ENCODE measurements around the gene KIZ.

The KIZ gene

DNA sequence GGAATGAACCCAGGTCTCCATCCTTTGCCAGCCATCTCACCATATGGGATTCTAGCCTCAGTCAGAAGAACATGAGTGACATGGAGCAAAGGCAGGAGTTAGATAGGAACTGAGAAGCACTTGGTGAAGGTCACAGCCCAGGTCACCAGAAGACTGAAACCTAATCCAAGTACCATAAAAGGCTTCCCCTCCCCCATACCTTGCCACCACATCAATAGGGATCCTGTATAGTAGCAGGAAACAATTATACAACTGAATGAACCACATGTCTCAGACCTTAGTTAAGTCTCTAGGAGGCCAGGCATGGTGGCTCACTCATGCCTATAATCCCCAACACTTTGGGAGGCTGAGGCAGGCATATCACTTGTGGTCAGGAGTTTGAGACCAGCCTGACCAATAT, 49.6 kb downstream of the KIZ start:
- no peak for DNase-seq (ENCODE audit: low spot score)
- TF ChIP-seq, protein P1, sequence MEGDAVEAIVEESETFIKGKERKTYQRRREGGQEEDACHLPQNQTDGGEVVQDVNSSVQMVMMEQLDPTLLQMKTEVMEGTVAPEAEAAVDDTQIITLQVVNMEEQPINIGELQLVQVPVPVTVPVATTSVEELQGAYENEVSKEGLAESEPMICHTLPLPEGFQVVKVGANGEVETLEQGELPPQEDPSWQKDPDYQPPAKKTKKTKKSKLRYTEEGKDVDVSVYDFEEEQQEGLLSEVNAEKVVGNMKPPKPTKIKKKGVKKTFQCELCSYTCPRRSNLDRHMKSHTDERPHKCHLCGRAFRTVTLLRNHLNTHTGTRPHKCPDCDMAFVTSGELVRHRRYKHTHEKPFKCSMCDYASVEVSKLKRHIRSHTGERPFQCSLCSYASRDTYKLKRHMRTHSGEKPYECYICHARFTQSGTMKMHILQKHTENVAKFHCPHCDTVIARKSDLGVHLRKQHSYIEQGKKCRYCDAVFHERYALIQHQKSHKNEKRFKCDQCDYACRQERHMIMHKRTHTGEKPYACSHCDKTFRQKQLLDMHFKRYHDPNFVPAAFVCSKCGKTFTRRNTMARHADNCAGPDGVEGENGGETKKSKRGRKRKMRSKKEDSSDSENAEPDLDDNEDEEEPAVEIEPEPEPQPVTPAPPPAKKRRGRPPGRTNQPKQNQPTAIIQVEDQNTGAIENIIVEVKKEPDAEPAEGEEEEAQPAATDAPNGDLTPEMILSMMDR (IDR thresholded peaks at IDR 0.05; ENCODE audit: extremely low read depth, missing control alignments): no peak

GRCh38 chr20:21177767-21178166, 51.9 kb downstream of the KIZ start:
- TF ChIP-seq, protein P1 (IDR thresholded peaks at IDR 0.05; ENCODE audit: extremely low read depth, missing control alignments): no peak
- no peak for DNase-seq (ENCODE audit: low spot score)

GRCh38 chr20:21179757-21180156, 53.9 kb downstream of the KIZ start:
- TF ChIP-seq, protein P1 (IDR thresholded peaks at IDR 0.05; ENCODE audit: extremely low read depth, missing control alignments): no peak
- DNase-seq (ENCODE audit: low spot score): no peak

DNA sequence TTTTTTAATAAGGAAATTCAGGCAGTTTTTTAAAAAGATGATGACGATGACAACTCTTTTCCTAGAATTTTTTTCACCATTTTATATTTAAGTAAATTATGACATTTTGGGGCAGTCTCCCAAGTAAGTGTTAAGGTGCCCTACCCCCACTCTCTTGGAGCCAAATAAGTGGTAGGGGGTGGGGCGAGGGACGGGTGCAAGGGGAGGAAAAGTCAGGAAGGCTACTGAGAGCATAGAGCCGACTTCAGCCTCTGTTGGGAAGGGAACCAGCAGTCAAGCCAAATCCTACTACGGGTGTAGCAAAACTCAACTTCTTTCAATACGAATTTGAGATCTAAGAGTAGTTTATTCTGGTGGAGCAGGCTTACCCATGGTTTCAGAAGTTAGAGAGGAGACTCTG, 54.4 kb downstream of the KIZ start:
- TF ChIP-seq, protein P1 (IDR thresholded peaks at IDR 0.05; ENCODE audit: extremely low read depth, missing control alignments): no peak
- no peak for DNase-seq (ENCODE audit: low spot score)

DNA sequence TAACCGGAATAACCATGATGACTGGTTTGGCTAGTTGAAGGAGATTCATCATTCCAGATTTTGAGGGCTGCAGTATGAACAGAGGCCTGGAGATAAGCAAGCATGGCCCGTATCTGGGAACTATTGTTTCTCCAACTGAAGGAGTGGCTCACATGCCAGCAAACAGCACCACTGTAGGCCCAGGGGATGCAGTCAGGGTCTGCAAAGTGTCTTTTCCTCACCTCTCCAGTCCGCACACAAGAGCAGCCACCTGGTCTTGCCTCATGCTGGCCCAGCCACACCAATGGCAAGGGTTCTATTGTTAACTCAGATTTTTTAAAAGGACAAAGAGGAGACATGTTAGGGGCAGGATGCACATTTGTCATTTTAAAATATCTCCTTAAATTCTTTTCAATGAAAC, 55.1 kb downstream of the KIZ start:
- TF ChIP-seq, protein P1 (IDR thresholded peaks at IDR 0.05; ENCODE audit: extremely low read depth, missing control alignments): no peak
- no peak for DNase-seq (ENCODE audit: low spot score)

DNA sequence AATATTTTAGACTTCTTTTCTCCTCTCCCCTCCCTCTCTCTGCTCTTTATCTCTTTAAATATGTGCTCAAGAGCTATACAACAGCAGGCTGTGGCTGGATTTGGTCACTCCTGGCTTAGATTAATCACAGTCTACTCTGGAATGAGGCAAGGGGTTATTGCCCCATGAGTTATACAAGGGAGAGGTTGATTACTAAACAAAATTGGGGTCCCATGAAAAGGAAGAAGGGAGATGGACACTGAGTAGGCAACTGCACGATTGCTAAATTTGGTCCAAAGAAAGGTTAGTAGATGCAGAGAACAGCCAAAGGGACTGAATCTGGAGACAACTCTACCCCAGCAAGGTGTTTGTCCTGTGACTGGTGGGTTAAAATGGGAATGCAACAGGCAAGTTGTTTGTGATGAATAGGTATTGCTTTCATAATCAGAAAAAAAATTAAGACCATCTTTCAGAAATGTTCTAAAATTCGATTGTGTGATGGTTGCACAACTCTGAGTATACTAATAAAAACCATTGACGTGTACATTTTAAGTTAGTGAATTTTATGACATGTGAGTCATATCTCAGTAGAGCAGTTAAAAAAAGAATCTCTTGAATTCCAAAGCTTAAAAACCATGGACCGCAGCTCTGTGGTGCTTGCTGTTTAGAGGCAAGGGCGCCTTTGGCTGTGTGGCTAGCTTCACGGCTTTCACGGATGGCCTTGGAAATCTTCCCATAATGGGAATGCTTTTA, 57.1 kb downstream of the KIZ start:
- DNase-seq (ENCODE audit: low spot score): no peak
- TF ChIP-seq, protein P1 (IDR thresholded peaks at IDR 0.05; ENCODE audit: extremely low read depth, missing control alignments): no peak

DNA sequence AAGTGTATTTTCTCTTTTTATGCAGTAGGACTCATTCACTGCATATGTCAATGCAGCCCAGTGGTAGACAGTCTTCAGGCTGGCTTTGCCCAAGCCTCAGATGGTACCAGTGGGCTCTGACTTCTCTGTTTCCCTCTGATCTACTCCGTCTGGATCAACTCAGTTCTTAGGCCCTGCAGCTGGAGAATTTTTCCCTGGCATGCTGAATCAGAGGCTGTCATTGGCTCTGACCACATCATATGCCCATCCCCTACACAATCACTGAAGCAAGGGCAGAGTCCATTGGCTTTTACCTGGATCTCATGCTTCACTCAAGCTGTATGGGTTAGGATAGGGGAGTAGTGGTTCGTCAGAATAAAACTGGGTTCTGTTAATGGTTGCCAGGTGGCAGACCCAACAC, 57.8 kb downstream of the KIZ start:
- no peak for DNase-seq (ENCODE audit: low spot score)
- TF ChIP-seq, protein P1 (IDR thresholded peaks at IDR 0.05; ENCODE audit: extremely low read depth, missing control alignments): no peak

Measured in GM20000 (cell line).